Astrocyte (in vitro differentiated cells and primary cell): ENCODE results near the gene ACSM6. TPM values are rescaled to one million over a fixed set of nuclear protein-coding genes. Genes with fewer than 3 reads are reported as not detected.

ENCODE experiments used
- DNase-seq: peaks from one replicate; pipeline ENCODE4 v3.0.0-alpha.2; 2010; ENCODE audit warnings: low read depth
- FAIRE-seq: peaks from 2 replicates; lab custom pipeline; 2011; peaks lifted over from hg19 to GRCh38; lab: Jason Lieb, UNC
- H2AFZ ChIP-seq: 2 replicates; pipeline ENCODE4 v1.6.0; 2012; ENCODE audit warnings: low read depth, low read length, inconsistent platforms
- H3K27ac ChIP-seq: 2 replicates; pipeline ENCODE4 v1.5.1; 2011; ENCODE audit warnings: low read depth, low read length, inconsistent platforms
- H3K27me3 ChIP-seq: 2 replicates; pipeline ENCODE4 v1.6.0; 2011; ENCODE audit warnings: low read length, inconsistent platforms; ENCODE audit not compliant: insufficient read depth
- H3K36me3 ChIP-seq: 2 replicates; pipeline ENCODE4 v1.5.1; 2011; ENCODE audit warnings: low read length, inconsistent platforms; ENCODE audit not compliant: insufficient read depth
- H3K4me1 ChIP-seq: 2 replicates; pipeline ENCODE4 v1.5.1; 2011; ENCODE audit warnings: low read length, inconsistent platforms; ENCODE audit not compliant: insufficient read depth
- H3K4me2 ChIP-seq: 2 replicates; pipeline ENCODE4 v1.6.0; 2012; ENCODE audit warnings: low read length, inconsistent platforms
- H3K4me3 ChIP-seq: 2 replicates; pipeline ENCODE4 v1.5.1; 2011; ENCODE audit warnings: low read depth, mild to moderate bottlenecking, low read length, inconsistent platforms; ENCODE audit not compliant: insufficient read depth
- H3K79me2 ChIP-seq: 2 replicates; pipeline ENCODE4 v1.6.0; 2012; ENCODE audit warnings: mild to moderate bottlenecking, low read length, inconsistent platforms; ENCODE audit not compliant: insufficient read depth
- H3K9ac ChIP-seq: 2 replicates; pipeline ENCODE4 v1.6.0; 2012; ENCODE audit warnings: mild to moderate bottlenecking, low read length, inconsistent platforms
- H3K9me3 ChIP-seq: 2 replicates; pipeline ENCODE4 v1.5.1; 2012; ENCODE audit warnings: low read depth, mild to moderate bottlenecking, low read length, inconsistent platforms; ENCODE audit not compliant: insufficient read depth
- H4K20me1 ChIP-seq: 2 replicates; pipeline ENCODE4 v1.6.0; 2012; ENCODE audit warnings: low read length, inconsistent platforms; ENCODE audit not compliant: insufficient read depth
- H3K27ac Mint-ChIP-seq: one replicate; pipeline ENCODE4 v1.8.0; 2021; ENCODE audit warnings: mild to moderate bottlenecking, mixed read lengths; ENCODE audit not compliant: unreplicated experiment
- H3K27me3 Mint-ChIP-seq: one replicate; pipeline ENCODE4 v1.8.0; 2021; ENCODE audit warnings: low read depth, mixed read lengths; ENCODE audit not compliant: unreplicated experiment
- H3K36me3 Mint-ChIP-seq: one replicate; pipeline ENCODE4 v1.8.0; 2021; ENCODE audit warnings: low read depth, mixed read lengths; ENCODE audit not compliant: unreplicated experiment
- H3K4me1 Mint-ChIP-seq: one replicate; pipeline ENCODE4 v1.8.0; 2021; ENCODE audit warnings: low read depth, mixed read lengths; ENCODE audit not compliant: unreplicated experiment
- H3K4me3 Mint-ChIP-seq: one replicate; pipeline ENCODE4 v1.8.0; 2021; ENCODE audit warnings: mild to moderate bottlenecking, moderate library complexity, mixed read lengths; ENCODE audit not compliant: unreplicated experiment
- H3K9me3 Mint-ChIP-seq: one replicate; pipeline ENCODE4 v1.8.0; 2021; ENCODE audit warnings: mild to moderate bottlenecking, mixed read lengths; ENCODE audit not compliant: unreplicated experiment
- EZH2 ChIP-seq: IDR thresholded peaks from 2 replicates; pipeline ENCODE4 v1.6.1; 2012; ENCODE audit warnings: mild to moderate bottlenecking, low read length, inconsistent platforms; ENCODE audit not compliant: insufficient read depth
- total RNA-seq: library from RNA; stranded (reverse); gene quantifications from 2 replicates; pipeline ENCODE4 v1.2.1, GENCODE V29; 2021
- TF ChIP-seq, protein P1 (sequence below): IDR thresholded peaks from 2 replicates; pipeline ENCODE4 v1.5.1; 2011; ENCODE audit warnings: low read depth, mild to moderate bottlenecking, inconsistent platforms, low read length, moderate library complexity; ENCODE audit not compliant: insufficient read depth

Gene ACSM6
- total RNA-seq, 1 donor from 2014 or later, result not detected

GRCh38 chr10:95241533-95241932 lies 47.5 kb downstream of the ACSM6 start:
- peaks cover 24% of the 10 kb centered on the region for H3K4me1 Mint-ChIP-seq
- no peak overlapping the region for H3K27ac Mint-ChIP-seq
- Histone ChIP-seq H3K4me1 (peaks cover 12% of the 10 kb centered on the region), H3K79me2 (no peaks in the 10 kb centered on the region), H3K4me3 (no peak overlapping the region), H4K20me1 (peaks cover 21% of the 10 kb centered on the region), H3K4me2 (no peak overlapping the region), H3K9me3 (no peaks in the 10 kb centered on the region), H2AFZ (no peak overlapping the region), H3K27me3 (no peaks in the 10 kb centered on the region), H3K27ac (no peak overlapping the region), H3K36me3 (peaks cover 17% of the 10 kb centered on the region), H3K9ac (no peak overlapping the region)
- no peak for DNase-seq
- no peaks in the 10 kb centered on the region for H3K27me3 Mint-ChIP-seq
- H3K4me3 Mint-ChIP-seq, result no peak overlapping the region
- H3K36me3 Mint-ChIP-seq, result peaks cover 33% of the 10 kb centered on the region
- peaks cover 2% of the 10 kb centered on the region for H3K9me3 Mint-ChIP-seq
- TF ChIP-seq, protein P1, sequence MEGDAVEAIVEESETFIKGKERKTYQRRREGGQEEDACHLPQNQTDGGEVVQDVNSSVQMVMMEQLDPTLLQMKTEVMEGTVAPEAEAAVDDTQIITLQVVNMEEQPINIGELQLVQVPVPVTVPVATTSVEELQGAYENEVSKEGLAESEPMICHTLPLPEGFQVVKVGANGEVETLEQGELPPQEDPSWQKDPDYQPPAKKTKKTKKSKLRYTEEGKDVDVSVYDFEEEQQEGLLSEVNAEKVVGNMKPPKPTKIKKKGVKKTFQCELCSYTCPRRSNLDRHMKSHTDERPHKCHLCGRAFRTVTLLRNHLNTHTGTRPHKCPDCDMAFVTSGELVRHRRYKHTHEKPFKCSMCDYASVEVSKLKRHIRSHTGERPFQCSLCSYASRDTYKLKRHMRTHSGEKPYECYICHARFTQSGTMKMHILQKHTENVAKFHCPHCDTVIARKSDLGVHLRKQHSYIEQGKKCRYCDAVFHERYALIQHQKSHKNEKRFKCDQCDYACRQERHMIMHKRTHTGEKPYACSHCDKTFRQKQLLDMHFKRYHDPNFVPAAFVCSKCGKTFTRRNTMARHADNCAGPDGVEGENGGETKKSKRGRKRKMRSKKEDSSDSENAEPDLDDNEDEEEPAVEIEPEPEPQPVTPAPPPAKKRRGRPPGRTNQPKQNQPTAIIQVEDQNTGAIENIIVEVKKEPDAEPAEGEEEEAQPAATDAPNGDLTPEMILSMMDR, result no peak
- no peak for TF ChIP-seq EZH2
- FAIRE-seq, result no peak

GRCh38 chr10:95242581-95243317 lies 48.7 kb downstream of the ACSM6 start:
- Histone ChIP-seq H3K9me3 (no peaks in the 10 kb centered on the region), H4K20me1 (peaks cover 21% of the 10 kb centered on the region), H3K36me3 (peaks cover 17% of the 10 kb centered on the region), H3K4me1 (peaks cover 14% of the 10 kb centered on the region), H3K4me3 (no peak overlapping the region), H3K79me2 (no peaks in the 10 kb centered on the region), H3K27ac (no peak overlapping the region), H3K4me2 (no peak overlapping the region), H2AFZ (no peak overlapping the region), H3K9ac (no peak overlapping the region), H3K27me3 (no peaks in the 10 kb centered on the region)
- FAIRE-seq (no peak), DNase-seq (no peak)
- H3K9me3 Mint-ChIP-seq, result peaks cover 2% of the 10 kb centered on the region
- H3K27me3 Mint-ChIP-seq, result no peaks in the 10 kb centered on the region
- TF ChIP-seq, protein P1, result peak; percentile 69
- TF ChIP-seq EZH2, result no peak
- H3K4me3 Mint-ChIP-seq, result no peak overlapping the region
- peaks cover 27% of the 10 kb centered on the region for H3K36me3 Mint-ChIP-seq
- peaks cover 29% of the 10 kb centered on the region for H3K4me1 Mint-ChIP-seq
- H3K27ac Mint-ChIP-seq, result no peak overlapping the region

DNA sequence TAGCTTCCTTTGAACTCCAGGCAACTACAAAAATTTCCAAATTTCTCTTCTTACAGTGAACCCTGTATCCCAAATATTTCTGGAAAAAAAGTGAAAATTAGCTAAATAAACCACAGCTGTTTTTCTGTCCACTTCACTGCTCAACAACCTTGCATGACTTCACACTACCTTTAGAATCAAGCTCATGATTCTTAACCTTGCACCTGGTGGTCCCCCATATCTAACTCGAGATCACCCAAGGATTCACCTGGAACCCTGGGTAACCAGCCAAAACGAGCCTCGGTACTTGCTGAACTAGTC lies 49.2 kb downstream of the ACSM6 start:
- FAIRE-seq, result no peak
- H3K9ac ChIP-seq, result no peak overlapping the region
- Mint-ChIP-seq H3K36me3 (peaks cover 24% of the 10 kb centered on the region), H3K27me3 (no peaks in the 10 kb centered on the region), H3K9me3 (peaks cover 2% of the 10 kb centered on the region), H3K4me1 (peaks cover 34% of the 10 kb centered on the region), H3K27ac (peak overlapping the region; percentile 59), H3K4me3 (no peak overlapping the region)
- no peak overlapping the region for H3K27ac ChIP-seq
- no peak overlapping the region for H3K4me3 ChIP-seq
- TF ChIP-seq, protein P1, result no peak
- no peak for TF ChIP-seq EZH2
- no peaks in the 10 kb centered on the region for H3K9me3 ChIP-seq
- no peak for DNase-seq
- no peaks in the 10 kb centered on the region for H3K27me3 ChIP-seq
- H2AFZ ChIP-seq, result no peak overlapping the region
- peaks cover 21% of the 10 kb centered on the region for H4K20me1 ChIP-seq
- H3K4me2 ChIP-seq, result no peak overlapping the region
- H3K36me3 ChIP-seq, result peaks cover 17% of the 10 kb centered on the region
- H3K4me1 ChIP-seq, result peaks cover 18% of the 10 kb centered on the region
- no peaks in the 10 kb centered on the region for H3K79me2 ChIP-seq
